ENCODE data around the gene CCDC83.
"Not testable (repeated sequence)": the region's sequence is repeated elsewhere in the genome, so short reads cannot be mapped to it uniquely, and the experiment has no call there.

DNA sequence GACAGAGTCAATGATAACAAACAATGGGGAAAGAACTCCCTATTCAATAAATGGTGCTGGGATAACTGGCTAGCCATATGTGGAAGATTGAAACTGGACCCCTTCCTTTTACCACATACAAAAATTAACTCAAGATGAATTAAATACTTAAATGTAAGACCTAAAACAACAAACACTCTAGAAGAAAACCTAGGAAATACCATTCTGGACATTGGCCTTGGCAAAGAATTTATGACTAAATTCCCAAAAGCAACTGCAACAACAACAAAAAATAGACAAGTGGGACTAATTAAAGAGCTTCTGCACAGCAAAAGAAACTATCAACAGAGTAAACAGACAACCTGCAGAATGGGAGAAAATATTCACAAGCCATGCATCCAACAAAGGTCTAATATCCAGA, 4.4 kb downstream of the CCDC83 start:
- not testable (repeated sequence) for TF ChIP-seq EZH2 (IDR thresholded peaks at IDR 0.05; ENCODE audit: low read depth, unreplicated experiment); POLR2AphosphoS5 (IDR thresholded peaks at IDR 0.05; ENCODE audit: low read depth); ZNF114 (CRISPR knock-in tag; IDR thresholded peaks at IDR 0.05)
- TF ChIP-seq, protein P1, sequence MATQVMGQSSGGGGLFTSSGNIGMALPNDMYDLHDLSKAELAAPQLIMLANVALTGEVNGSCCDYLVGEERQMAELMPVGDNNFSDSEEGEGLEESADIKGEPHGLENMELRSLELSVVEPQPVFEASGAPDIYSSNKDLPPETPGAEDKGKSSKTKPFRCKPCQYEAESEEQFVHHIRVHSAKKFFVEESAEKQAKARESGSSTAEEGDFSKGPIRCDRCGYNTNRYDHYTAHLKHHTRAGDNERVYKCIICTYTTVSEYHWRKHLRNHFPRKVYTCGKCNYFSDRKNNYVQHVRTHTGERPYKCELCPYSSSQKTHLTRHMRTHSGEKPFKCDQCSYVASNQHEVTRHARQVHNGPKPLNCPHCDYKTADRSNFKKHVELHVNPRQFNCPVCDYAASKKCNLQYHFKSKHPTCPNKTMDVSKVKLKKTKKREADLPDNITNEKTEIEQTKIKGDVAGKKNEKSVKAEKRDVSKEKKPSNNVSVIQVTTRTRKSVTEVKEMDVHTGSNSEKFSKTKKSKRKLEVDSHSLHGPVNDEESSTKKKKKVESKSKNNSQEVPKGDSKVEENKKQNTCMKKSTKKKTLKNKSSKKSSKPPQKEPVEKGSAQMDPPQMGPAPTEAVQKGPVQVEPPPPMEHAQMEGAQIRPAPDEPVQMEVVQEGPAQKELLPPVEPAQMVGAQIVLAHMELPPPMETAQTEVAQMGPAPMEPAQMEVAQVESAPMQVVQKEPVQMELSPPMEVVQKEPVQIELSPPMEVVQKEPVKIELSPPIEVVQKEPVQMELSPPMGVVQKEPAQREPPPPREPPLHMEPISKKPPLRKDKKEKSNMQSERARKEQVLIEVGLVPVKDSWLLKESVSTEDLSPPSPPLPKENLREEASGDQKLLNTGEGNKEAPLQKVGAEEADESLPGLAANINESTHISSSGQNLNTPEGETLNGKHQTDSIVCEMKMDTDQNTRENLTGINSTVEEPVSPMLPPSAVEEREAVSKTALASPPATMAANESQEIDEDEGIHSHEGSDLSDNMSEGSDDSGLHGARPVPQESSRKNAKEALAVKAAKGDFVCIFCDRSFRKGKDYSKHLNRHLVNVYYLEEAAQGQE (IDR thresholded peaks at IDR 0.05; ENCODE audit: unreplicated experiment): not testable (repeated sequence)
- TF ChIP-seq, protein P2, sequence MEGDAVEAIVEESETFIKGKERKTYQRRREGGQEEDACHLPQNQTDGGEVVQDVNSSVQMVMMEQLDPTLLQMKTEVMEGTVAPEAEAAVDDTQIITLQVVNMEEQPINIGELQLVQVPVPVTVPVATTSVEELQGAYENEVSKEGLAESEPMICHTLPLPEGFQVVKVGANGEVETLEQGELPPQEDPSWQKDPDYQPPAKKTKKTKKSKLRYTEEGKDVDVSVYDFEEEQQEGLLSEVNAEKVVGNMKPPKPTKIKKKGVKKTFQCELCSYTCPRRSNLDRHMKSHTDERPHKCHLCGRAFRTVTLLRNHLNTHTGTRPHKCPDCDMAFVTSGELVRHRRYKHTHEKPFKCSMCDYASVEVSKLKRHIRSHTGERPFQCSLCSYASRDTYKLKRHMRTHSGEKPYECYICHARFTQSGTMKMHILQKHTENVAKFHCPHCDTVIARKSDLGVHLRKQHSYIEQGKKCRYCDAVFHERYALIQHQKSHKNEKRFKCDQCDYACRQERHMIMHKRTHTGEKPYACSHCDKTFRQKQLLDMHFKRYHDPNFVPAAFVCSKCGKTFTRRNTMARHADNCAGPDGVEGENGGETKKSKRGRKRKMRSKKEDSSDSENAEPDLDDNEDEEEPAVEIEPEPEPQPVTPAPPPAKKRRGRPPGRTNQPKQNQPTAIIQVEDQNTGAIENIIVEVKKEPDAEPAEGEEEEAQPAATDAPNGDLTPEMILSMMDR (conservative IDR thresholded peaks at IDR 0.05; ENCODE audit: low read depth in 2 of 2): not testable (repeated sequence)
